Activated CD4-positive, alpha-beta T cell treated with anti-CD3 and anti-CD28 coated beads for 48 hours (primary cell): ENCODE results near the gene FBP2.
"Not testable (repeated sequence)": the region's sequence is repeated elsewhere in the genome, so short reads cannot be mapped to it uniquely, and the experiment has no call there.

Experiments
- DNase-seq: peaks from one replicate; pipeline ENCODE4 v3.0.0-alpha.2; 2020

Gene FBP2

DNA sequence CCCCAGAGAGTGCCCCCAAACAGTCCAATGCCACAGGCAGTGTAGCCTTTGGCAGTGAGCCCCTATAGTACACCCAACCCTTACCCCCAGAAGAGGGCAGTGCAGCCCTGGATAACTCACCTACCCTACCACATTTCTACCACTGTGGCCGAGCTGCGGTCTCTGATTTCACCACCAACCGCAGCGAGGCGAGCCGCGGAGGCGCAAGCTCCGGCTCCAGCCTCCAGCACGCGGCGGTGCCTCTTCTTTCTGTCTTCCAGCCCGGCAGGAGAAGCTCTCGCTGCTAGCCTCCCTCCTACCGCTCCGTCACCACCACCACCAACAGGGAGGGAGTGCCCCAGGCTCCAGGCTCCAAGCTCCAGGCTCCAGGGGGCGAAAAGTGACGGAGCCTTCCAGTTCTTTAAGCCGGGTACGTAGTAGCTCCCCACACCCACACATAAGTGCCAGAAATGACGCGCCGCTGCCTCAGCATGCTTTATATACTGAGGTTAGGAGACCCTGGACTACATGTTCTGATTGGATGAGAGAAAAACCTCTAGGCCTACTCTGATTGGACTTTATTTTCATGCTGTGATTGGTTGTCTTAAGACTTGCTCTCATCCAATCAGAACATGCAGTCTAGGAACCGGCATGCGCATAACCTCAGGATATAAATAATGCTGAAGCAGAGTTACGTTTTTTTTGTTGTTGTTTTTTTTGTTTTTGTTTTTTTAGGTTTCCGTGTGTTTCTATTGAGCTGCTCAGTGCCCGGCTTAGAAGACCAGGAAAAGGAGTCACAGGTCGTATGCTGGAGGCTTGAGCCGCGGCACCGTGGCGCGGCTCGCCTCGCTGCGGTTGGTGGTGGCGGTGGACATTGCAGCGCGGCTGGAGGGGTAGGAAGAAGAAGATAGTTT, 38.9 kb downstream of the FBP2 start, which contains the start of gene PCAT7:
PCAT7 (plus strand) TSS at position 645 of the 893 bp plus-strand sequence.
- DNase-seq = peak; percentile 58

DNA sequence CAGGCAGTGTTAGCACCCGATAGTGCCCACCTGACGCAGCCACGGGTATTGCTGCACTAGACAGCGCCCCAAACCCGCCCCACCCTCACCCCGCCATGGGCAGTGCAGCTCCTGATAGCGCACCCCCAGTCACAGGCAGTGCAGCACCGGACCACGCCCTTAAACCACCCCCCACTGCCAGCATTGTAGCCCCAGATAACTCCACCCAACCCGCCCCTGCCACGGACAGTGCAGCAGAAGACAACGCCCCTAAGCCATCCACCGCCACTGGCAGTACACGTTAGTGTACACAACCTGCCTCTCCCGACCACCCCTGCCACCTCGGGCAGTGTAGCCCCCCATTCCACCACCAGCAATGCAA, 39.6 kb downstream of the FBP2 start:
- no peak for DNase-seq

DNA sequence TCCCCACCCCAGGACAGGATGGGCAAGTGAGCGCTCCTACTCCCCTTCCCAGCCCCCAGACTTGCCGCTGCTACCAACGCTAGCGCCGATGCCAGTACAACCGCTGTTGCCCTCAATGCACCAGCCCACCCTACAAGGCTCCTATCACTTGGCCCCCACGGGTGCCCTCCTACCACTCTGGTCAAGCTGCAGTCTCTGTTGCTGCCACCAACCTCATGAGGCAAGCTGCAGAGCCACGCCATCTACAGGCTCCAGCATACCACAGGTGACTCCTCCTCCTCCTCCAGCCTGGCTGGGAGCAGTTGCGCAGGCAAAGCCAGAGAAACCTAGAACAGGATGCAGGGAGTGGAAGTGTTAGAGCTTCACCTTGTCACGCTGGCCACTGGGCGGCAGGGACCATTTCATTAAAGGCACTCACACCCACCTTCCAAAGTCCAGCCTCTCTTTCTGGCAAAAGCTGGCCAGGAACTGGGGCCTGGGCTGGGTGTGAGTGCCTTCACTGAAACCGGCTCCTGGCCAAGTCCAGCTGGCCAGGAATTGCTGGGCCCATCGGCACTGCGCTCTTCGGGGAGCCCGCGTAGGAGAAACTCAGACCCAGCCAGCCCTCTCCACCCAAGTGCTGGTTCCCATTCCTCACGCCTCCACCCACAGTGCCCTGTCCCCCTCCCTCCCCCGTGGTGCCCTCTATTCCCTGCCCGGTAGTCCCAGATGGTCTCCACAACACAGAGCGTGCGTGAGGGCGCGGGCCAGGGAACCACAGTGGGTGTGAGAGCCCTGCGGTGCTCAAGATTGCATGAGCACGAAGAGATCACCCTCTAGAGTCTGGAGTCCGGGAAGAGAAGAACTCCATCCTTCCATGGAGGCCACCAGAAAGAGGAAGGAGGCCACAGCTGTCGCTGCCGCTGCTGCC, 40.3 kb downstream of the FBP2 start:
- DNase-seq = no peak

DNA sequence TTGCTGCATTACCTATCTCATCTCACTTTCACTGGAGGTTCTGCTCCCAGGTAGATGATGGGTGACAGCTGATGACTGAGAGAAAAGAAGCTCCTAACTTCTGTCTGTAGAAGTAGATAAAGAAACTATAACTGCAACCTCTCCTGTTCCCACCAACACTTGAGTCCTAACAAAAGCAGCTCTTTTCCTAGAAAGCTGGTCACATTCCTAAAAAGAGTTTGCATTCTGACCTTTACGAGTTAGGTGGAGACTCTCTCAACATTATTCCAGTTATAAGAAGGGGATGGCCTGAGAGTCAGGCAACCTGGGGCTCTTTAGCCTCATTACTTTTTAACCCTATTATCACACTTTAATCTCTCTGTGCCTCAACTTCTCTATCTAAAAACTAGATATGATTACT, 47.7 kb downstream of the FBP2 start:
- no peak for DNase-seq

DNA sequence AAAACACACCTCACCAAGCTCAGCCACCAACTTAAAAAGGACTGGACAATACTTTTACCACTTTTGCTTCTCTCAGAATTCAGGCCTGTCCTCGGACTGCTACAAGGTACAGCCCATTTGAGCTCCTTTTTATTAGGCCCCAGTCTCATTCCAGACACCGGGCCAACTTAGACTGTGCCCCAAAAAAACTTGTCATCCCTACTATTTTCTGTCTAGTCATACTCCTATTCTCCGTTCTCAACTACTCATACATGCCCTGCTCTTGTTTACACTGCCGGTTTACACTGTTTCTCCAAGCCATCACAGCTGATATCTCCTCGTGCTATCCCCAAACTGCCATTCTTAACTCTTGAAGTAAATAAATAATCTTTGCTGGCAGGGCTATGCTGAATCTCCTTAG, 49.3 kb downstream of the FBP2 start:
- not testable (repeated sequence) for DNase-seq

DNA sequence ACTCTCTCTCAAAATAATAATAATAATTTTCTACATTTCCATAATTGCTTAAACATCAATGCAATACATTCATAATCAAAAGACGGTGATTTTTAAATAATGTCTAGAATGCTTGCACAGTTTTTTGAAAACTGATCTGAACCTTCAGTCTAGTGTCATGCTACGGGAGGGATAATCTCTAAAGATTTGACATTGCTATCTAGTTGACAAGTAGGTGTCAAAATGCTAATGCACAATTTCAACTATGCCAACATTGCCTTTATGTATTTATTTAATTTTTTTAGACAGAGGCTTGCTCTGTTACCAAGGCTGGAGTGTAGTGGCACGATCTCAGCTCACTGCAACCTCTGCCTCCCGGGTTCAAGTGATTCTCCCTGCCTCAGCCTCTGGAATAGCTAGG, 54.7 kb downstream of the FBP2 start:
- DNase-seq = no peak

DNA sequence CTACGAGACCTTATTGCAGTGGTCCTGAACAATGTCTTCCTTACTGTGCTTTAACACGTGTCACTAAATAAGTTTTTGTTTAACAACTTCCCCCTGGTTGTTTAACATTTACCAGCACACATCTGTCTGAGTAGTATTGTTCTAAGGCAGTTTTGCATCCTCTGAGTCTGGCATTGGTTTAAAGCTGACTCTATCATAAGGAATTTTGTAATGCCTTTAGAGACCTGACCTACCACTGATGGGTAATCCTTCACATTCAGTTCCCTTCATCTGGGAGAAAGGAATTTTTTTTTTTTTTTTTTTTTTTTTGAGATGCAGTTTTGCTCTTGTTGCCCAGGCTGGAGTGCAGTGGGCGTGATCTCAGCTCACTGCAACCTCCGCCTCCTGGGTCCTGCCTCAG, 58.7 kb downstream of the FBP2 start:
- no peak for DNase-seq

DNA sequence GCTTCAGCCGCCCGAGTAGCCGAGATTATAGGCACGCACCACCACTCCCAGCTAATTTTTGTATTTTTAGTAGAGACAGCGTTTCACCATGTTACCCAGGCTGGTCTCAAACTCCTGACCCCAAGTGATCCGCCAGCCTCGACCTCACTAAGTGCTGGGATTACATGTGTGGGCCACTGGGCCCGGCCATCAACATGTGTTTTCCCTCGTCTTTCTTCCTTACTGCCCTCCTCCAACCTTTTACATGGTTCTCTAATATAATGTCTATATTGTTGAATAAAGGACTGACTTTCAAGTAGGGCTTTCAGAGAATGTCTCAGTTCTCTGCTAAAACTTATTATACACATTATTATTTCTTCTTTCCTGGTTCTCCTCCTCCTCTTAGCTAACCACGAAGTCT, 60.0 kb downstream of the FBP2 start:
- DNase-seq = no peak

DNA sequence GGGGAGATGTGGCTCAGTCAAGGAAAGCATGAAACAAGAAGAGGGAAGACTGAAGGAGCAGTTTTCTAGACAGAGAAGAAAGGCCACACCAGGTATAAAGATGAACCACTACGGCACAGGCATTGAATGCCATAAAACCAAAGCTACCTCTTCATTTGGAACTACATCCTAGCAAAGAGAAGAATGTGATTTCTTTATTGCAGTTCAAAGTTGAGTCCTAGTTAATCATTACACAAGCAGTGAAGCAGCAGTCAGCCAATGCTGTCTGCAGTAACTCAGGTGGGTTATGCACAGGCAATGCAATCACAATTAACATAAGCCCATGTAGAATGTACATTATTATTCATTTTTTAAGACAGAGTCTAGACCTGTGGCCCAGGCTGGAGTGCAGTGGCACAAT, 60.5 kb downstream of the FBP2 start:
- DNase-seq = no peak

DNA sequence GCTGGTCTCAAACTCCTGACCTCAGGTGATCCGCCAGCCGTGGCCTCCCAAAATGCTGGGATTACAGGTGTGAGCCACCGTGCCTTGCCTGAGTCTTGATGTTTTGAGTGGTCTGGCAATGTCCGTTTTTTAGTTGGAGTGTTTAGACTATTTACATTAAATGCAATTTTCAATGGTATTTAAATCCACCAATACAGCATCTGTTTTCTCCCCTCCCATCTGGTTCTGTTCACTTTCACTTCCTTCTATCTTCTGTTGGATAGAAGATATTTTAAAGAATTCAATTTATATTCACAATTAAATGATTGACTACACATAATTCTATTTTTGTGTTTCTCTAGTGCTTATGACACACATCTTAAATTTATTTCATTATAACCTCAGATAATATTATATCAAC, 64.7 kb downstream of the FBP2 start:
- DNase-seq = no peak

DNA sequence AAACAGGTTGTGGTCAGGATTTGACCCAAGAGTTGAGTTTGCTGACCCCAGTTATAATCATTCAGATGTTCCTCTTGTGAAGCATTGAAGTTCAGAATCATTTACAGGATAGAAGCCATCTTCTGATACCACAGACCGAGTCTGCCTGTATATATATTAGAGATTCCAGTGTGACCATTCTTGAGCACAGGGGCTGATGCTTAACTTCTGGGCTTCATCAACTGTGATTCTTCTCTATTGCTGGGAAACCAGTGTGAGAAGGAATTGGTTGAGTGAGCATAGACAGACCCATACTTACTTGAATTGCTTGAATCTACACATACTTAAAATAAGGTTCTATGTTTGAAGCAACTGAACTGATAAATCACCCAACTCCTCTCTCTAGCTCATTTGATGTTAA, 66.7 kb downstream of the FBP2 start:
- no peak for DNase-seq

DNA sequence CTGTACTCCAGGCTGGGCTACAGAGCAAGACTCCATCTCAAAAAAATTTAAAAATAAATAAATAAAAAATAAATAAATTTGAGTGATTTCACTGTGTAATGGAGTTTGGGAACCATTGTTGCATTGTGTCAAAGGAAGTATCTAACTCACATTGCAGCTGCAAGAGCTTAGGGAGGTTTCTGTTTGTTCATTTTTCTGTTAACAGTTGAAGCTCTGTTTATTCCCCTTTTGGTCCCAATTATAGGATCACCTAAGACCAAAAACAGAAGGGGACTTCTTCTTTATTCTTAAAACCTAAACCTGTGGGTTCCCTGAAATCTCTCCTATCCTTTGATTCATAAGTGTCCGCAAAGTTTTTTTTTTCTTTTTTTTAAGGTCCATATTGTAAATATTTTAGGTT, 67.4 kb downstream of the FBP2 start:
- no peak for DNase-seq

DNA sequence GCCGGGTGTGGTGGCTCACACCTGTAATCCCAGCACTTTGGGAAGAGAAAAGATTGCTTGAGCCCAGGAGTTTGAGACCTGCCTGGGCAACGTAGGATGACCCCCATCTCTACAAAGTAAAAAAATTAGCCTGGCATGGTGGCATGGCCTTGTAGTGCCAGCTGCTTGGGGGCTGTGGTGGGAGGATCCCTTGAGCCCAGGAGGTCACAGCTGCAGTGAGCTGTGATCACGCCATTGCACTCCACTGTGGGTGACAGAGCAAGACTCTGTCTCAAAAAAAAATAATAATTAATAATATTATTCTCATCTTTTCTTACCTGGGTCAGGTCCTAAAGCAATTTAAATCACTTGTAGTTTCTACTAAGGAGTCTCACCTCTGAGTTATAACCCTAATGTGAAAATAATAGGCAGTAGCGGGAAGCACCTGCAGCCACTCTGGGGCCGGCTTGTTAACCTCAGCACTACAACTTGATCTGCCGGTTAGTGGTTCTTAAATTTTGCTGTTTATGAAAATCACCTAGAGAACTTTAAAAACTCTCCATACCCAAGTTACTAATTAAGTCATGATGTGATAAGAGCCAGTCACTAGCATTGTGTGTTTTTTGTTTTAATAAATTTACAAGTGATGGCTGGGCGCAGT, 68.1 kb downstream of the FBP2 start:
- DNase-seq = no peak

DNA sequence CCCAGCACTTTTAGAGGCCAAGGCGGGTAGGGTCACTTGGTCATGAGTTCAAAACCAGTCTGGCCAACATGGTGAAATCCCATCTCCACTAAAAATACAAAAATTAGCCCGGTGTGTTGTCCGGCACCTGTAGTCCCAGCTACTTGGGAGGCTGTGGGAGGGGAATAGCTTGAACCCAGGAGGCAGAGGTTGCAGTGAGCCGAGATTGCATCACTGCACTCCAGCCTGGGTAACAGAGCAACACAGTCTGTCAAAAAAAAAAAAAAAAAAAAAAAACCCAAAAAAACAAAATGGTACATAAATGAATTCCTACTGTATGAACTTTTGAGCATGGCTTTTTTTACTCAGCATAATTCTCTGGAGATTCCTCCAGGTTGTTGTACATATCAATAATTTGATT, 76.4 kb downstream of the FBP2 start:
- DNase-seq = no peak

DNA sequence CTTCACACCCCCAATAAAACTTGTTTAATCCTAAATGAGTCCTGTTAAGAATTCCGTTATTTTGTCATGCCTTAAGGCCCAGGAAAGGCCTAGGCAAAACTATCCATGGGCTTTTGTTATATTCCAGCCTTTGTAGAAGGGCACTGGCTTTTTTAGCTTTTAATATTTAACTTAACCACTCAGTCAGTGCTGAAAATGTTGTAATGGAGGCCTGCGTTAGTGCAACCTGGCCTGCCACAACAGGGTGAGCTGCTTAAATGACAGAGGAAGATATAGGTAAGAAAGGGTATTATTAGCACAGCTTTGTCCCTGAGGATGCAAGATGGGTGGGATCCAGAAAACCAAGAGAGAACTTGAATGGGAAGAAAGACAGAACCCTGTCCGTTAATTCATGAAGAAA, 78.9 kb downstream of the FBP2 start:
- DNase-seq = no peak

DNA sequence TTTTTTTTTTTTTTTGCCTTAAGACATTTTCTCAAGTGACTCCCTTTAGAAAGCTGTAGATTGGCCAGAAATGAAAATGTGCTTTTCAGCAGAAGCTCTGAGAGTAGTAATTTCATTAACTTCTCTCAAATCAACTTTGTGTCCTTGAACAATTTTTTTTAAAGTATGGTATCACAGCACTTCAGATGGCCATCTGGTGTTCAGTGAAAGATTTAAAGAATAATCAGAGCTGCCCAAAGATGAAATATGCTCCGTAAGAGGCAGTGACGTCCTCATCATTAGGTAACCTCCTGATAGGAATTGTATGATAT, 81.7 kb downstream of the FBP2 start:
- DNase-seq = no peak

DNA sequence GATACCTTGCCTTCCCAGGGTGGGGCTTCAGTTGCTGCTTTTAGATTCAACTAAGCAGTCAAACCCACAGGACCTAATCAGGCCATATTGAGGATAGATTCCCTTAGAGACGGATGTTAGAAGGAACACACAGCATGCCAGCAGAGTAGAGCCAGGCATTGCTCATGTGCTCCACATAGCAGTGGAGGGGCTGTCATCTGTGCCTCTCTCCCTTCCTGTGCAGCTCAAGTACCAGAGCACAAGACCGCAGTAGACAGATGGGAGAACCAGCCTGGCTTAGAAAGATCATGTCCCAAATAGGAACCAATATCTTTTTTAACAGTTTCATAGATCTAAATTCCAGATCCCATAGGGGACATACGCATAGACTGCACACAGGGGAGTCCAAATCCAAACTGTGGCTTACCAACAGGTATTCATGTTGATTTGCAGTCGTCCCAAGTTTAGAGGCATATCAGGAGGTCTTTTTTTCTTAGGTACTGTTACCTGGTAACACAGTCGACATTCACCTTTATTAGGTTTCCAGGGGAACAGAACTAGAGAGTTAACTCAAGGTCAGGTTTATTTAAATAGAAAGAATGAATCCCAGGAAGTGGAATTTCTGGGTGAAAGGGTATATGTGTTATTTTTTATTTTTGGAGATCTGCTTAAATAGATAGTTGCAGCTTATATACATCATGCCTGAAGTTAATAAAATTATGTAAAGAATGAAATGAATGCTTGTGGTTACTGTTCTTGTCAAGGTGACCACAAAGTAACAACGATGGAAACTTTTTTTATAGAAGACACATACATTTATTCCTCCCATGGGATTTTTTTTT, 82.3 kb downstream of the FBP2 start:
- no peak for DNase-seq
